C1 segment of cervical spinal cord (tissue), 14 donors: ENCODE results near the gene SLC6A17.

Experiments used
- DNase-seq, 14 donors: peaks; one replicate each; lab custom pipeline; 2025; lab: John Stamatoyannopoulos, UW

The SLC6A17 gene

GRCh38 chr1:110218137-110218536, 67.8 kb downstream of the SLC6A17 start:
- DNase-seq, result no peak

GRCh38 chr1:110218739-110219138, 68.4 kb downstream of the SLC6A17 start:
- no peak for DNase-seq

DNA sequence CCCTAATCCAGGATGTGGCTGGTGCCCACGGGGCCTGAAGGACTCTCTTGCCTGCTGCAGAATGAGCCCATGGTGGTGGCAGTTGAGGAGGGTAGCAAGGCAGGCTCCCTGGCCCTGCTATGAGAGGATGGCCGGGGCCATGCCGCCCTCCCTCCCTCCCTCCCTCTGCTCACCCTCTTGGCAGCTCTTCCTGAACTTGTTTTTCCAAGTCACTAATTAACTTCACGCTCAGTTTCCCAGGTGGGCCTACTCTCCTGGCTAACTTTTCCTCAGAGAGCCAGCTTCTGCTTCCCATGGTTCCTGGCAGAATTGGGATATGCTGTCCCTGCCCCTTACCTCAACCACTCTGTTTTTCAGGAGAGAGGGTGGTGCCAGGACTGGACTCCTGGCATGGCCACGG, 70.0 kb downstream of the SLC6A17 start:
- no peak for DNase-seq

- DNase-seq, result no peak
Observed at GRCh38 chr1:110221119-110221518, 70.8 kb downstream of the SLC6A17 start.

- DNase-seq, result no peak
Observed at GRCh38 chr1:110223127-110223526, 72.8 kb downstream of the SLC6A17 start.

DNA sequence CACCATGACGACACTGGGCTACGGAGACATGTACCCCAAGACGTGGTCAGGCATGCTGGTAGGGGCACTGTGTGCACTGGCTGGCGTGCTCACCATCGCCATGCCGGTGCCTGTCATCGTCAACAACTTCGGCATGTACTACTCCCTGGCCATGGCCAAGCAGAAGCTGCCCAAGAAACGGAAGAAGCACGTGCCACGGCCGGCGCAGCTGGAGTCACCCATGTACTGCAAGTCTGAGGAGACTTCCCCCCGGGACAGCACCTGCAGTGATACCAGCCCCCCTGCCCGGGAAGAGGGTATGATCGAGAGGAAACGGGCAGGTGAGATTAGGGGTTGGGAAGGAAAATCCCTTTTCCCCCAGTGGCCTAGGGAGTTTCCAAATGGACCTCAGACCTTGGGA, 73.3 kb downstream of the SLC6A17 start:
- DNase-seq, result no peak

DNA sequence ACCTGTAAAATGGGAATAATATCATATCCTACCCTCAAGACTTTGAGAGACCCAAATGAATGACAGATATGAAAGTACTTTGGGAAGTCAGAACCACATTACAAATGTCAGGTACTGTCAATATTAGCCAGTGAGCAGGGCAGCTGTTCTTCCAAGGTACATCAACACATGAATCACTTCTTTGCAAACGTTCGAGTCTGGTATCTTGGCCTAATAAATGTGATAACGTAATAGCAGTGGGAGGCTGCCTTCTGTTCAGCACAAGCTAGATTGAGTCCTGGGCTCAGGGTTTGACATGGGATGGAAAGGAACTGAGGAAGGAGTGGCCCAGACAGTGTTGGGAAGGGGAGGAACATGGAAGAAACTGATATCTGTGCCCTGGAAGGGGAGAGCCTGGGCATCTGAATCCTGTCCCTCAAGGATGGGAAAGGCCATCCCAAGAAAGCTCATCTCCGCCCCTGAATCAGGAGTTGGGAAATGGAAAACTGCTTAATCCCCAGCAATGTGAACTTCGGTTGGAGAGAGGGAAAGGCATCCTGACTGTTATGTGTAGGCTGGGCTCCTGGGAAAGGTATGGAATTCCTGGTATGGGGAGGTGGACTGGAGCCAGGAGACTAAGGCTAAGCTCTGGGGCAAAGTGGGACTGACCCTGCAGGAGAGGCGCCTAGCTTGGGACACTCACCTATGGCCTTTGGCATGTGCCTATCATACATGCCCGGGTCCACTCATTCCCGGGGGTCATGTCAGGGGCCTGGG, 74.1 kb downstream of the SLC6A17 start:
- no peak for DNase-seq

DNA sequence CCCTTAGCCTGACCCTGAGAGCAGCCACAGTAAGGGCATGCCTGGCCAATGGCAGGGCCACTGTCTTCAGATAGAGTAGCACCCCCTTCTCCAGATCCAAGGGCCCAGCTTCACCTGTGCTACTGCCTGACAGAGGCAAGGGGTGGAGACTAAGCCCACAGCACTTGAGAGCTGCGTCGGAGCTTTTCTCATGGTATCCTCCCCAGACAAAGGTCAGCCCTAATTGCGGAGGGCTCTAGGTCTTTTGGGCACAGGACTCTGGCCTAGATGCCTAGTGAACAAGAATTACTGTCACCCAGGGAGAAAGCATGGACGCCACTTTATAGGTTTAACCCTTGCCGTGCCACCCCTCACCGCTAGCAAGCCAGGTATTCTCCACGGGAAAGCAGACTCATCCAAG, 74.9 kb downstream of the SLC6A17 start:
- no peak for DNase-seq

DNA sequence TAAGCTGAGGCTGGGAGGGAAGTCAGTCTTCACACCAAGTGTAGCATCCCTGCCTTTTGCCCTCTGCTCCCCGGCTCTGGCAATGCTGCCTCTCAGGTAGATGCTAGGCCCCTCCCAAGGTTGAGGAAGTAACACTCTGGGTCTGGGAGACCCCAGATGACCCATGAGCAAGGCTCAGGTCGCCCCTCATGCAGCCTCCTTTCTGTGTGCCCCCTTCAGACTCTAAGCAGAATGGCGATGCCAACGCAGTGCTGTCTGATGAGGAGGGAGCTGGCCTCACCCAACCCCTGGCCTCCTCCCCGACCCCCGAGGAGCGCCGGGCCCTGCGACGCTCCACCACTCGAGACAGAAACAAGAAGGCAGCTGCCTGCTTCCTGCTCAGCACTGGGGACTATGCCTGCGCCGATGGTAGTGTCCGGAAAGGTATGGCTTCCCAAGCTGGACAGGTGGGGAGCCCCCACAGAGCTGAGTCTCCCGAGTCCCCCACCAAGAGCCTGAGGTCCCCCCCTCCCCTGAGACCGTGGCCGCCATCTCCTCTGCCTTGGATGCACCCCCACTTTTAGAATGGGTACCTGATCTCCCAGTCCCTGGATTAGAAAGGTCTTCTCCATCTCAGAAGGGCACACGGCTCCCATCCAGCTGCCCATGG, 75.6 kb downstream of the SLC6A17 start:
- no peak for DNase-seq

GRCh38 chr1:110227774-110228173, 77.5 kb downstream of the SLC6A17 start:
- peak in 1 of 14 donors; percentile 74 for DNase-seq

DNA sequence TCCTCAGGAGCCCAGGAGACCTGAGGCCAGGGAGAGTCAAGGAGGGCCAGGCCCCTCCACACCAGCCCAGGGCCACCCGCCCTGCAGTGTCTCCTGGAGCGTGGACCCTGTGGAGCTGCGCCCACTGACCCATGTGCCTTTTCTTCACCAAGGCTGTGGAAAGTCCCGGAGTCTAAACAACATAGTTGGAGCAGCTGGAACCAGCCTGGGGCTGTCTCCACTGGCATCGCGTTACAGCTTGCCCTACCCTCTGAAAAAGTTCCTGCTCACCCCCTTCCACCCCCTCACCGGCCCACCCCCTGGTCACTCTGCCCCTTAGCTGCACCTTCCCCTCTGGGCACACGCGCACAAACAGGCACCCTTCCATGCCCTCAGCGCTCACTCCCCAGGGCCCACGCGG, 78.1 kb downstream of the SLC6A17 start:
- no peak for DNase-seq

DNA sequence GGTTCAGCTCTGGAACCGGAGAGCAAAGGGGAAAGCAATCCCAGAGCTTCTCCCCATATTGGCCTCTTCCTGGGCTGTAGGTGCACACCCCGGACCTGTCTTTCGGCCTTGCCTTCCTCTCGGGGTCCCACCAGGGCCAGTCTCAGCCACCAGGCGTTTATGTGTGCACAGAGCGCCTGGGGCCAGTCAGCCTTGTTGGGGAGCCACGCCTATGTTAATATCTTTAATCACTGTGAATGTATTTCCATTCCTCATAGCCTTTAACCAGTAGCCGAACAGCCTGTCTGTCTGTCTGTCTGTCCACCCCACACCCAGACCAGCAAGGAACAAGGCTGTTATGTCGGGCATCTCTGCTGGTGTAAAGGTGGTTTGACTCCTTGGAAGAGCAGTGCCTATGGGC, 78.6 kb downstream of the SLC6A17 start:
- no peak for DNase-seq

- peak in 1 of 14 donors; percentile 73 for DNase-seq
Observed at GRCh38 chr1:110229348-110230001, 79.2 kb downstream of the SLC6A17 start.

GRCh38 chr1:110230381-110231199, 80.3 kb downstream of the SLC6A17 start:
- no peak for DNase-seq

DNA sequence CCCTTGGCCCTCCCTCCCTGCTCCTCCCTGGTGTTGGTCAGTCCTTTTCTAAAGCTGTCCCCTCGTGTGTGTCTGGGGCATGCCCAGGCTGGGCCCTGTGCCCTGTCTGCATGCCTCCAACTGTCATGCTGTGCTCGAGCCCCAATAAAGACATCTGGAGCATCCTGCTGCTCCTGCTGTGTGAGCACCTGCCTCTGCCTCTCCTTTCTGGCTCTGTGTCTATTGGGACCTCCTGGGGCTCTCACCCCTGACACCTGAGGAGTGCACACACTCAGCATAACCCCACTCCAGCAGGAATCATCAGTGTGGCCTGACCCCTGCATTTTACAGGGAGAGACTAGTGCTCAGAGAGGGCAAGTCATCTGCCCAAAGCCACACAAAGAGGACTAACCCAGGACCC, 83.6 kb downstream of the SLC6A17 start:
- no peak for DNase-seq

DNA sequence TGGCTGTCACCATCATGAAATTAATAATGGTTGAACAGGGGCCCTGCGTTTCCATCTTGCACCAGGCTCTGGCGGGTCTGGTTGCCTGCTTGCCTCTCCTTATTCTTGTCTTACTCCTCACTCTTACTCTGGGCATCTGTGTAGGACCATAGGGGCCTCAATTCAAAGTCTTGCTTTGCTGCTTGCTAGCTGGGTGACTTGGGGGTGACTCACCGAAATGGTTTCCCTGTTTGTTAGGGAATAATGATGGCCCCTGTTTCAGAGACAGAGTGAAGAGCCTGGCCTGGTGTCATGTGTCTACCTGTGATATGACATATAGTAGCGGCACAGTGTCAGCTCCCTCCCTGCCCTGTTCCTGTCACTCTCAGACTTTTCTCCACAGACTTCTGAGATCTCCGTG, 84.4 kb downstream of the SLC6A17 start:
- no peak for DNase-seq

- DNase-seq, result no peak
Observed at GRCh38 chr1:110235181-110235833, 85.0 kb downstream of the SLC6A17 start.

GRCh38 chr1:110235834-110236682, 85.8 kb downstream of the SLC6A17 start:
- DNase-seq, result peak in 1 of 14 donors; percentile 17

GRCh38 chr1:110237386-110238152, 87.3 kb downstream of the SLC6A17 start:
- DNase-seq, result no peak
